NCI-H2107 treated with DMSO at 0.1 percent for 48 hours (cell line): ENCODE data around the gene PILRA.
"Not testable (repeated sequence)": the region's sequence is repeated elsewhere in the genome, so short reads cannot be mapped to it uniquely, and the experiment has no call there.

ENCODE experiments used
- DNase-seq: peaks from one replicate; lab custom pipeline; 2025; ENCODE audit not compliant: unreplicated experiment; lab: John Stamatoyannopoulos, UW

Gene PILRA

DNA sequence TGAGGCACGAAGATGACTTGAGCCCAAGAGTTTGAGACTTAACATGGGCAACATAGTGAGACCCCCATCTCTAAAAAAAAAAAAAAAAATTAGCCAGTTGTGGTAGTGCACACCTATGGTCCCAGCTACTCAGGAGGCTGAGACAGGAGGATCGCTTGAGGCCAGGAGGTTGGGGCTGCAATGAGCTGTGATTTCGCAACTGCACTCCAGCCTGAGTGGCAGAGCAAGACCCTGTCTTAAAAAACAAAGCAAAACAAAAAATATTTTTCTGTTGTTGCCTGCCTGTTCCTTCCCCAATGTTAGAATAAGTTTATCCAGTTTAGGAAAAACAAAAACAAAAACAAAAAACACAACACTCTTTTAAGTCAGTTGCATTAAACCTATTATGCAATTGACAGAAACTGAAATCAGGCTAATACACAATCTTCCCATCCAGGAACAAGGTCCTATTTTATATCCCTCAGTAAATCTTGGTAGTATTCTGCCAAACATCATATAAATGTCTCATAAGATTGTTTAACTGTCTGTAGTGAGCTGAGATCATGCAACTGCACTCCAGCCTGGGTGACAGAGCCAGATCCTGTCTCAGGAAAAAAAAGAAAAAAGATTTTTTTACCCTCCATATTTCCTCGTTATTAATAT, 4.9 kb downstream of the PILRA start:
- DNase-seq = no peak

DNA sequence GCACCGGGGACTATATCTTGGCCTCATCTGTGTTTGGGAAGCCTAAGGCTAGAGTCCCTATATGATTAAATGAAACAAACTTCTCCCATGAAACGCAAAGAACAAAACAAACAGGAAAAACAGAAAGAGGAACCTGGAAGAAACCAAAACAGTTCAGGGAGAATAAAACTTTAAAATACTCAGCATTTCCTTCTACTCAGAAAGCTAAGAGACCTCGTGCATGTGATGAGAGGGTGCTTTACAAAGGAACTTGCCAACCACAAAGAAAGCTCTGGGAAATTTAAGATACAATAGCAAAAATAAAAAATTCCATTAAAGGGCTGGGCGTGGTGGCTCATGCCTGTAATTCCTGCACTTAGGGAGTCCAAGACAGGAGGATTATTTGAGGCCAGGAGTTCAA, 6.9 kb downstream of the PILRA start:
- DNase-seq = no peak

DNA sequence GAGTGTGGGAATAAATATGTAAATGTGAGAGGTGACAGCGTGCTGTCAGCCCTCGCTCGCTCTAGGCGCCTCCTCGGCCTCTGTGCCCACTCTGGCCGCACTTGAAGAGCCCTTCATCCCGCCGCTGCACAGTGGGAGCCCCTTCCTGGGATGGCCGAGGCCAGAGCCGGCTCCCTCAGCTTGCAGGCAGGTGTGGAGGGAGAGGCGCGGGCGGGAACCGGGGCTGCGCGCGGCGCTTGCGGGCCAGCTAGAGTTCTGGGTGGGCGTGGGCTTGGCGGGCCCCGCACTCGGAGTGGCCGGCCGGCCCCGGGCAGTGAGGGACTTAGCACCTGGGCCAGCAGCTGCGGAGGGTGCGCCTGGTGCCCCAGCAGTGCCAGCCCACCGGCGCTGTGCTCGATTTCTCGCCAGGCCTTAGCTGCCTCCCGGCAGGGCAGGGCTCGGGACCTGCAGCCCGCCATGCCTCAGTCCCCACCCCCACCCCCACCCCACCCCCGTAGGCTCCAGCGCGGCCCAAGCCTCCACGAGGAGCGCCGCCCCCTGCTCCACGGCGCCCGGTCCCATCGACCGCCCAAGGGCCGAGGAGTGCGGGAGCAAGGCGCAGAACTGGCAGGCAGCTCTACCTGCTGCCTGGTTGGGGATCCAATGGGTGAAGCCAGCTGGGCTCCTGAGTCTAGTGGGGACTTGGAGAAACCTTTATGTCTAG, 8.4 kb downstream of the PILRA start:
- not testable (repeated sequence) for DNase-seq

DNA sequence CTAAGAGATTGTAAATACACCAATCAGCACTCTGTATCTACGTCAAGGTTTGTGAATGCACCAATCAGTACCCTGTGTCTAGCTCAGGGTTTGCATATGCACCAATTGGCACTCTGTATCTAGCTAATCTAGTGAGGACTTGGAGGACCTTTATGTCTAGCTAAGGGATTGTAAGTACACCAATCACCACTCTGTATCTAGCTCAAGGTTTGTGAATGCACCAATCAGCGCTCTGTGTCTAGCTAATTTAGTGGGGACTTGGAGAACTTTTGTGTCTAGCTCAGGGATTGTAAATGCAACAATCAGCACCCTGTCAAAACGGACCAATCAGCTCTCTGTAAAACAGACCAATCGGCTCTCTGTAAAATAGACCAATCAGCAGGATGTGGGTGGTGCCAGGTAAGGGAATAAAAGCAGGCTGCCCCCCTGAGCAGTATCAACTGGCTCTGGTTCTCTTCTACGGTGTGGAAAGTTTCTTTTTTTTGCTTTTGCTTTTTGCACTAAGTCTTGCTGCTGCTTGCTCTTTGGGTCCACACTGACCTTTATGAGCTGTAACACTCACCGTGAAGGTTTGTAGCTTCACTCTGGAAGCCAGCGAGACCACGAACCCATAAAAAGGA, 9.1 kb downstream of the PILRA start:
- DNase-seq = not testable (repeated sequence)

DNA sequence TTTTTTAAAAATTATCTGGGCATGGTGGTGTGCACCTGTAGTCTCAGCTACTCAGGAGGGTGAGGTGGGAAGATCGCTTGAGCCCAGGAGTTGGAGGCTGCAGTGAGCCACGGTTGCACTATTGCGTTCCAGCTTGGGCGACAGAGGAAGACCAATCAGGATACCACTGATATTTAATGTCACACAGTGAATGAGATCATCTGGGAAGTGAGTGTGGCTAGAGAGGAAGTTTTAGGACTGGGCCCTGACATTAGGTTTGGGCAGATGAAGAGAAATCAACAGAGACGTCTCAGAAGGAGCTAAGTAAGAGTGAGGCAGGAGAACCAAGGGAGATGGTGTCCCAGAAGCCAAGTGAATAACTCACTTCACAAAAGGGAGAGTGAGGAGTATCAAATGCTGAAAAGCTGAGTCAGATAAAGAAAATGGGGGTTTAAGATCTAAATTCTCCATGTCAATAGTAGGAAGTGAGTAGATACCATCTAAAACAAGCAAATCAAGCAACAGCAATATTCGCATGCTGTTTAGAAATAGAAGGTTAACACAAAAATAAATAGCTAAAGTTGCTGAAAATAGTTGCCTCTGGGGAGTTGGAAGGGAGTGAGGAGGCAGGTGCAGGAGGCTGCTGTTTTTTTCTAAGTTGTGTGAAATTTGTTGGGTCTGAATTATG, 11.5 kb downstream of the PILRA start:
- DNase-seq = no peak

DNA sequence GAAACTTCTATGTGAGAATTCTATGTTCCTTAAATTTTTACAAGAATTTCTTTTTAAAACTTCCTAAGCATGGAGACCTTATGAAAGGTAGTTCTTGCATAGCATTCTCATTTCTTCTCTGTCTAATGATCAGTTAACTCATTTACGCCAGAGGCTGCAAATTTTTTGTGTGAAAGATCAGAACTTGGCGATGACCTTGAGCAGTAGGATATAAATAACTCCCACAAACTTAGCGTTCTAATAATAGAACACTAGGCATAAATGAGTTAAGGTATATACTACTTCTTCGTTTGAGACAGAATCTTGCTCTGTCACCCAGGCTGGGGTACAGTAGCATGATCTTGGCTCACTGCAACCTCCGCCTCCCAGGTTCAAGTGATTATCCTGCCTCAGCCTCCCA, 13.7 kb downstream of the PILRA start:
- DNase-seq = no peak

DNA sequence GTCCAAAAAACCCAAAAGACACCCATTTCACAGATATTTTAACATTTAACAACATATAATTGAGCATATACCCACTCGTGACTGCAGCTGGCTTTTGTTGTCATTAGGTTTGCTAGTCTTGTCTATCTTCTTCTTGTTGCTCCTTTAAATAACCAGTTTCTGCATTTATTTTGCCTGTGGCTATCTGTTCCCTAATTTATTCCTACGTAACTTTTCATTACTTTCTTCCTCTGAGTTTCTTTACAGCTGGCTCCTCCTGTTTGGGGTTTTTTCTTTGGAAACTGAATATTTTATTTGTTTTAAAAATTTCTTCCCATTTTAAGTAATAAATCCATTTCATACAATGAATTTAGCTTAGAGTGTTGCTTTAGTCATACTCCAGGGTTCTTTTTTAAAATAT, 14.4 kb downstream of the PILRA start:
- DNase-seq = no peak

DNA sequence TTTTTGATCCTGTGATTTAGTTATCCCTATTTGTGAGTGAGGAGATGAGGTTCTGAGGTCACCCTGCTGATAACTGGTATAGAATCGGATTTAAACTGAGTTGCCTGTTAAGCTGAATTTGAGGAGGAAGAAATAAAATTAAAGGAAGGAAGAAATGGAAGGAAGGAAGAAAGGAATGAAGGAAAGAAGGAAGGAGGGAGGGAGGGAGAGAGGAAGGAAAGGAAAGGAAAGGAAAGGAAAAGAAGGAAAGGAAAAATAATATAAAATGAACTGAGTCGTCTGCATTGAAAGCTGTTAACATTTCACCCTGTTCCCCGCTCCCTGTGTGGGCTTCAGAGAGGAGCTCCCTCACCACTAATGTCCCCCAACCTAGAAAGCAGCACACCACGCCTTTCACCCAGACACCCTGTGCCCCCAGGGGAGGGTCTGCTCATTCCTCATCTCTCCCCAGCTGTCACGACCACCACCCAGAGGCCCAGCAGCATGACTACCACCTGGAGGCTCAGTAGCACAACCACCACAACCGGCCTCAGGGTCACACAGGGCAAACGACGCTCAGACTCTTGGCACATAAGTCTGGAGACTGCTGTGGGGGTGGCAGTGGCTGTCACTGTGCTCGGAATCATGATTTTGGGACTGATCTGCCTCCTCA, 16.3 kb downstream of the PILRA start:
- no peak for DNase-seq

DNA sequence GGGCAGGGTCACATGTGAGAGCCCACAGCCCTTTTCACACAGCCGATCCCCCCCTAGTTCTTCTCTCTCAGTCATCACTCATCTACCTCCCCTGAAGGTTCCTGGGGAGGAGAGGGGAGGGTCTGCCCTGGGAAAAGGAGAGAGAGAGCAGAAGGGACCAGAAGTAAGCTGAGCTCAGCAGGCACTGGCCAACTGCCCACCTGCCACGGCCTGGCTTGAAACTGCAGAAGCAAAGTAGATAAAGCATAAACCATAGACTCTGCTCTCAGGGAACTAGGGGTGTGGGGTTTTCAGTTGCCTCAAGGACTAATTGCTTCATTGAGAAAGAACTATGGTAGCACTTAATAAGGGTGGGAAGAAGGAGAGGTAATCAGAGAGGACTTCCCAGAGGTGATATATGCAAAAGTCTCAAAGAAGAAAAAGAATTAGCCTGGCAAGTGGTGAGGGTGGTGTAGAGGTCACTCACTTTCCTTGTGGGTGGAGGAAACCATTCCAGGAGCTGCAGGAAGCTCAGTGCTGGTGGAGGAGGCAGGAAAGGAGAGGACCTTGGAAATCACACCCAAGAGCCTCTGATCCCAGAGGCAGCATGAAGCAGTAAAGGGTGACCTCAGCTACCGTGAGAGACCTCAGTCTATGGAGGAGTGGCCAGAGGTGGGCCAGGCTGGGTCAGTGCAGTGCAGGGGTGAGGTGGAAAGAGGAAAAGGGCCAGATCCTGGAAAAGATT, 17.2 kb downstream of the PILRA start:
- no peak for DNase-seq

DNA sequence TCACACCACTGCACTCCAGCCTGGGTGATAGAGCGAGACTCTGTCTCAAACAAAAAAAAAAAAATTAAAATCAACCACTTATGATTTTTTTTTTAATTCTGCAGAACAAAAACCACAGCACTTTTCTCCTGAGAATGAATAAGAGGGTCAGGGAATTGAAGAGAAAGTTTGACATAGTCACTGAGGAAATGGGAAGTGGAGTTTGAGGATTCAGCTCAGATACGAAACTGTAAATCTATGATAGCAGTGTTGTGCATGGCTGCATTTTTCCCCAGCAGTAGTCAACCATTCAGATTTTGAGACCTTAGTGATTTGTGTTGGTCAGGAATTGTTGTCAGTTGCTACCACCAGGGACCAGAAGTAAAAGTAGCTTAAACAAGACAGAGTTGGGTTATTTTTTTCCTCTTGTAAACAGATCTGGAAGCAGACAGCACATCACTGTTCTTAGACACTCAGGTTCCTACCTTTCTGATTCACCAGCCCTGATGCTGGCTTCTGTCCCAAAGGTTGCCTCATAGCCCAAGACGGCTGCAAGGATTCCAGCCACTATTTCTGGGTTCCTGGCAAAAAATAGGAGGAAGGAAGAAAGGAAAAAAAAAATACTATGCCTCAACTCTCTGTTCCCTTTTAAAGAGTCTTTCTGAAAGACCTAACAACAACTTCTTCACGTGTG, 20.1 kb downstream of the PILRA start:
- no peak for DNase-seq

DNA sequence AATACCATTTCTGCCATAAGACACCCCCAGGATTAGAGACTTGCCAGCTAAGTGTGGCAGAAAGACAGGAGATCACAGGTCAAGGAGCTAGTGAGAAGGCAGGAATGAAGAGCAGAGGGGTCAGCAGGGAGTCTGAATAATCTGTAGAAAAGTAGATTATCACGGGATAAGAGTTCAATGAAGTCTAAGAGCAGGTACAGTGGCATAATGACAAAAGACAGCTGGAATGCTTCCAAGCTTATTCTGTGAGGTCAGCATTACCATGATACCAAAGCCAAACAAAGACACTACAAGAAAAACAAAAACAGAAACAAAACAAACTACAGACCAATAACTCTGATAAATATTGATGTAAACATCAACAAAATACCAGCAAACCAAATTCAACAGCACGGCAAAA, 20.8 kb downstream of the PILRA start:
- no peak for DNase-seq

DNA sequence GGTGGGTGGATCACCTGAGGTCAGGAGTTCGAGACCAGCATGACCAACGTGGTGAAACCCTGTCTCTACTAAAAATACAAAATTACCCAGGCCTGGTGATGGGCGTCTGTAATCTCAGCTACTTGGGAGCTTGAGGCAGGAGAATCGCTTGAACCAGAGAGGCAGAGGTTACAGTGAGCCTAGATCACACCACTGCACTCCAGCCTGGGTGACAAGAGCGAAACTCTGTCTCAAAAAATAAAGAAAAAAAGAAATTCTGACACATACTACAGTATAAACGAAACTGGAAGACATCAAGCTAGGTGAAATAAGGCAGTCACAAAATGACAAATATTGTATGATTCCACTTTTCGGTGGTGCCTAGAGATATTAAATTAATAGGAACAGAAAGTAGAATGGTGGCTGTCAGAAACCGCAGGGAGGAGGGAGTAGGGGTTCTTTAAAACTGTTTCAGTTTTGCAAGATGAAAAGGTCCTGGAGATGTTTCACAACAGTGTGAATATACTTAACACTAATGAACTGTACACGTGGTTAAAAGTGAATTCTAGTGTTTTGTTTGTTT, 23.2 kb downstream of the PILRA start:
- DNase-seq = no peak

DNA sequence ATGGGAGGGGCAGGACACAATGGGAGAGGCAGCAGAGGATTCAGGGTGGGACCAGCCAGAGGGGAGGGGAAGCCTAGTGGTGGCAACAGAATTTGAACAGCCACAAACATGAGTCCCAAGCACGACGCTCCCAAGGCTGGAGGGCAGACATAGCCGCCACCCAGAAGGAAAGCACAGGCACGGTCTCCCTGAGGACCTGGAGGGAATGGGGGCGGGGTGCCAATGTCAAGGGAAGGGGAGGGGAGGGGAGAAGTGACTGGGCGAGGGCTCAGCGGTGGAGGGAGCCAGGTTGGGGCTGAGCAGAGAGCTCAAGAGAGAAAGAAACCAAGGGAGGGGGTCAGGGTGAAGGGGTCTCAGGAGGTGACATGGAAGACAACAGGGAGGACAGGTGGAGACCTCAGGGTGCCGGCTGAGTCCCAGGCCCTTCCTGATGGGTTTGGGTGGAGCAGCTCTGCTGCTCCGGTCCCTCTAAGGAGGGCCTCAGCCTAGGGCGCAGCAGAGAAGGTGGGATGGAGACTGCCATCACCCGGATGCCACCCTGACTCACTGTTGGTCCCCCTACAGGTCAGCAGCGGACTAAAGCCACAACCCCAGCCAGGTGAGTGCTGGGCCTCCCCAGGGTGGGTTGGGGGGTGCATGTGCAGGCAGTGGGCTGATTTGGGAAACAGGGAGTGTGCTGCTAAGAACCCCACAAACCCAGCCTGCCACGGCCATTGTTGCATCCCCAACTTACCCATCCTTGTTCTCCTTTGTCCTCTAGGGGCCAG, 24.2 kb downstream of the PILRA start:
- DNase-seq = no peak

DNA sequence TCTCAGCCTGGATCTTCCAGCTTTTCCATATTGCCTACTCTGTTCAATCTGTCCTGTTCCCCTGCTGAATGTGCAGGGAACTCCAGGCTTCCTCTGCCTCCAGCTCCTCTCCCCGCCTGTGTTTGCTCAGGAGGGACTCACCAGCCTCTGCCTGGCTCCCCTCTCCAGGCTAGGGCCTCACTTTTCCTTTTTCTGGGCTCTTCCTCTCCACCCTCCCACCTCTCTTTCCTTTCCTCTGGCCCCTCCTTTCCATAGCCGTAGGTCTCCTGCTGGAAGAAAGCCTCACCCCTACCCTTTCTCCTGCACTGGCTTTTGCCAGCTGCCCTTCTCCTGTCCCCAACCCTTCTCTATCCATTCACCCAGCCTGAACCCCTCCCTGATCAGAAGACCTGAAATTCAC, 25.0 kb downstream of the PILRA start:
- no peak for DNase-seq

DNA sequence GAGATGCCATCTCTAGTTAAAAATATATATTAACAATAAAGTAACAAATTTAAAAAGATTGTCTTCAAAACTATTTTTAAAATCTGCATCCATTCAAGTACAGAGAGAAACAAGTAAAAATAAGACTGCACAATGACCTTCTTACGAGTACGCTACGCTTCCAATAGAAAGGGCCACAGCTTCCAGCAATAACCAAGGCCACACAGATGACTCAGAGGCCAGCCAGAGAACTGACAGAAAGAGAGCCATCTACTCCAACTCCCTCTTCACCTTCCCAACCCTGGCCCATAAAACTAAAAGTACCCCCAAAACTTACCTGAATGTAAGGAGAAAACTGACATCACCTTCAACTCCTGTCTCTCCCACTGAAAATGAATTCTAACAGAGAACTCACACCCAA, 26.8 kb downstream of the PILRA start:
- DNase-seq = no peak

DNA sequence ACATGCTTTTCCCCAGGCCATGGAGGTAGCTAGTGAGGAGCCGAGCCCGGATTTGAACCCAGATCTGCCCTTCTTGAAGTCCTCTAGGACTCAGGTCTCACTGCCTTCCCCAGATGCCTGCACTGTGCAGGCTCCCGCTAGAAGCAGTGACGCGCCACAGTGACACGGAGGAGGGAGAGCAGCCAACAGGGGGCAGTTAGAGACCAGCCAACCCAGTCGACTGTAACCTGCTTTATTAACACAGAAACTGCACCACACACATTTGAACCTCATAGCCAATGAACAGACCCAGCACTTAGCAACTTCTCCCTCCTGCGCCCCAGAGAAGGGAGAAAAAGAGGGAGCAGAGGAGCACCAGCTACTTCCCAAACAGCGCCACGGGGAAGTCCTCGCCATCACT, 27.4 kb downstream of the PILRA start:
- no peak for DNase-seq

DNA sequence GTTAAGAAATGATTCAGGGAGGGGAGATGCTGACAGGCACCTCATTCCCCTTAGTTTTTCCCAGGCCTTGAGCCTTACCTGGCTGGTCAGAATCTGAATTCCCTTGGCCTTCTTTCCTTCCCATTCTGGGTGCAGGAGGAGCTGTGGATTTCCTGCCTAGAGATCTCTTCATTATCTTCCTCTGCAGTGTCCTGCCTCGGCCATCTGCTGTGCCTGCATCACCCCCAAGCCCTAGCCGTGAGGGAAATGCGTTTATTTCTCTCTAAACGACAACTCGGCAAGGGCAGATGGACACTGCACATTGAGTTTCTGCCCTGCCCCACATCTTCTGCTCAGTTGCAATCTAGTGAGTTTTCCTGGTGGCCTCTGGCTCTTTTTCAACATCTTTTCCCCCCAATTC, 28.5 kb downstream of the PILRA start:
- DNase-seq = no peak

DNA sequence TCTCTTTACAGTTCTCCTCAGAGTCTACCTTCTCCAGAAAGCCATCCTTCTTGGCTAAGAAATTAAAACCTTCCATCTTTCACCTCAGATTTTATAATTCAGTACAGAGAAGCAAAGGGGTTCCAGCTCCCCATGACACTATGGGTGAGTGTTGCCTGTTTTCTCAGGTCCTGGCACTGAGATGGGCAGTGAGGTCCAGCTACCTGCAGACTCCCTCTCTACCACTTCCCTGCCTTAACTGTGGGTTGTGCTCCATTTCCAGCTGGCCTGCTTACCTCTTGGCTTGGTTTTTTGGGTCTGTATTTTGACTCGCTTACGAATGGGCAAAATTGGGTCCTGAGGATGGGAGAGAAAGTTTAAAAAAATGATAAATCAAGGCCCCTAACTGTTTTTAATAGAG, 29.0 kb downstream of the PILRA start:
- DNase-seq = no peak

DNA sequence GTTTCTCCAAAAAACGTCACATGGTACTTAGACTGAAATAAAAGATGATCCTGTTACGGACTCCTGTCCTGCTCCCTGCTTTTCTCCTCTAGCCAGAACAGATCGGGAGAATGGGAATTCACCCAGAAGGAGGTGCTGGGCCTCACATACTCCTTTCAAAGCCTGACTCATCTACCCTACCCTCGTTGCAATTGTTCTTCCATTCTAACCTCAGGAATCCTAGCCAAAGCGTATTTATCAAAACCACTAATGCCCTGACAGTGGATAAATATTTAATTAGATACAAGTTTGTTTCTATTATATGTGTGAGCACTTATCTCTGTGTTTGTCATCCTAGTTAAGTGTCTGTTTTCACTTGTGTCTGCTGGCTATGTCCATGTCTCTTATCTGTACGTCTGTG, 33.5 kb downstream of the PILRA start:
- DNase-seq = no peak
